ENCODE results near the gene ATP8B4. TPM values are rescaled to one million over a fixed set of nuclear protein-coding genes. Genes with fewer than 3 reads are reported as not detected.

Gene ATP8B4
- total and polyA plus RNA-seq, 2 donors, result 3.5 to 8.3 TPM

GRCh38 chr15:49887659-49888322 lies 231.2 kb downstream of the ATP8B4 start:
- no peaks in the 10 kb centered on the region for H3K9me3 ChIP-seq (ENCODE audit: control insufficient read depth in 2 of 2, insufficient read depth in 1 of 2, low read length in 1 of 2)
- H3K4me3 ChIP-seq (ENCODE audit: low read length in 2 of 2), result no peak overlapping the region
- H3K27me3 ChIP-seq (ENCODE audit: control insufficient read depth in 2 of 2, insufficient read depth in 1 of 2, low read length in 1 of 2), result no peaks in the 10 kb centered on the region
- 95% methylated on average over 7 of the region's 7 CpGs for WGBS
- H3K36me3 ChIP-seq (ENCODE audit: control insufficient read depth in 2 of 2, insufficient read depth in 2 of 2, low read length in 1 of 2), result no peaks in the 10 kb centered on the region
- DNase-seq (ENCODE audit: low read depth in 6 of 9, low spot score in 9 of 9), result no peak
- H3K27ac ChIP-seq (ENCODE audit: low read depth in 1 of 2, low read length in 1 of 2), result no peak overlapping the region
- H3K4me1 ChIP-seq (ENCODE audit: control insufficient read depth in 2 of 2, insufficient read depth in 2 of 2, low read length in 2 of 2), result no peaks in the 10 kb centered on the region

- Histone ChIP-seq H3K4me3 (ENCODE audit: low read length in 2 of 2) (no peak overlapping the region), H3K27ac (ENCODE audit: low read depth in 1 of 2, low read length in 1 of 2) (no peak overlapping the region), H3K9me3 (ENCODE audit: control insufficient read depth in 2 of 2, insufficient read depth in 1 of 2, low read length in 1 of 2) (no peaks in the 10 kb centered on the region), H3K36me3 (ENCODE audit: control insufficient read depth in 2 of 2, insufficient read depth in 2 of 2, low read length in 1 of 2) (no peaks in the 10 kb centered on the region), H3K27me3 (ENCODE audit: control insufficient read depth in 2 of 2, insufficient read depth in 1 of 2, low read length in 1 of 2) (no peaks in the 10 kb centered on the region), H3K4me1 (ENCODE audit: control insufficient read depth in 2 of 2, insufficient read depth in 2 of 2, low read length in 2 of 2) (peaks cover 0 to 4% of the 10 kb centered on the region in 2 donors)
- DNase-seq (ENCODE audit: low read depth in 6 of 9, low spot score in 9 of 9), result no peak
- 93% methylated on average over 4 of the region's 4 CpGs for WGBS
Observed at GRCh38 chr15:49883121-49883520, 235.9 kb downstream of the ATP8B4 start.

- H3K27ac ChIP-seq (ENCODE audit: low read depth in 1 of 2, low read length in 1 of 2), result no peak overlapping the region
- 98% methylated on average over 5 of the region's 5 CpGs for WGBS
- DNase-seq (ENCODE audit: low read depth in 6 of 9, low spot score in 9 of 9), result no peak
- H3K9me3 ChIP-seq (ENCODE audit: control insufficient read depth in 2 of 2, insufficient read depth in 1 of 2, low read length in 1 of 2), result no peaks in the 10 kb centered on the region
- H3K4me1 ChIP-seq (ENCODE audit: control insufficient read depth in 2 of 2, insufficient read depth in 2 of 2, low read length in 2 of 2), result peaks cover 0 to 7% of the 10 kb centered on the region in 2 donors
- H3K36me3 ChIP-seq (ENCODE audit: control insufficient read depth in 2 of 2, insufficient read depth in 2 of 2, low read length in 1 of 2), result no peaks in the 10 kb centered on the region
- no peaks in the 10 kb centered on the region for H3K27me3 ChIP-seq (ENCODE audit: control insufficient read depth in 2 of 2, insufficient read depth in 1 of 2, low read length in 1 of 2)
- no peak overlapping the region for H3K4me3 ChIP-seq (ENCODE audit: low read length in 2 of 2)
Observed at GRCh38 chr15:49881866-49882265, 237.2 kb downstream of the ATP8B4 start.

DNA sequence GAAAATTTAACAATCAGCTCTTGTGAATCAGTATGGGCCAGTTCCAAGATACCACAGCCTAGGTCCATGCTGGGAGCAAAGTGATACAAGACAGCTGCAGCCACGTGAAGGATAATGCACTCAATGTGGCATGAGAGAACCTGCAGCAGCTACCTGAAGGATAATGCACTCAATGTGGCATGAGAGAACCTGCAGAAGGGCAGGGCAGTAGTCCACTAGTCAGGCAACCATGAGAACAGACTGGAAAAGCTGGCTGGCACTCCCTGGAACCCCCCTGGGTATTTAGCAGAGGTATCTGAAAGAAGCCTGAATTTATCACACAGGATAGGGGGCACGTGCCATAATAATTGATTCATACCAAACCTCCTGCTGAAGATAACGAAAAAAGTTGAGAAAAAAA lies 237.6 kb downstream of the ATP8B4 start:
- no peak overlapping the region for H3K4me3 ChIP-seq (ENCODE audit: low read length in 2 of 2)
- H3K4me1 ChIP-seq (ENCODE audit: control insufficient read depth in 2 of 2, insufficient read depth in 2 of 2, low read length in 2 of 2), result peaks cover 0 to 7% of the 10 kb centered on the region in 2 donors
- H3K27me3 ChIP-seq (ENCODE audit: control insufficient read depth in 2 of 2, insufficient read depth in 1 of 2, low read length in 1 of 2), result no peaks in the 10 kb centered on the region
- DNase-seq (ENCODE audit: low read depth in 6 of 9, low spot score in 9 of 9), result no peak
- WGBS, result 95% methylated on average over 3 of the region's 3 CpGs
- H3K36me3 ChIP-seq (ENCODE audit: control insufficient read depth in 2 of 2, insufficient read depth in 2 of 2, low read length in 1 of 2), result no peaks in the 10 kb centered on the region
- H3K9me3 ChIP-seq (ENCODE audit: control insufficient read depth in 2 of 2, insufficient read depth in 1 of 2, low read length in 1 of 2), result no peaks in the 10 kb centered on the region
- no peak overlapping the region for H3K27ac ChIP-seq (ENCODE audit: low read depth in 1 of 2, low read length in 1 of 2)

DNA sequence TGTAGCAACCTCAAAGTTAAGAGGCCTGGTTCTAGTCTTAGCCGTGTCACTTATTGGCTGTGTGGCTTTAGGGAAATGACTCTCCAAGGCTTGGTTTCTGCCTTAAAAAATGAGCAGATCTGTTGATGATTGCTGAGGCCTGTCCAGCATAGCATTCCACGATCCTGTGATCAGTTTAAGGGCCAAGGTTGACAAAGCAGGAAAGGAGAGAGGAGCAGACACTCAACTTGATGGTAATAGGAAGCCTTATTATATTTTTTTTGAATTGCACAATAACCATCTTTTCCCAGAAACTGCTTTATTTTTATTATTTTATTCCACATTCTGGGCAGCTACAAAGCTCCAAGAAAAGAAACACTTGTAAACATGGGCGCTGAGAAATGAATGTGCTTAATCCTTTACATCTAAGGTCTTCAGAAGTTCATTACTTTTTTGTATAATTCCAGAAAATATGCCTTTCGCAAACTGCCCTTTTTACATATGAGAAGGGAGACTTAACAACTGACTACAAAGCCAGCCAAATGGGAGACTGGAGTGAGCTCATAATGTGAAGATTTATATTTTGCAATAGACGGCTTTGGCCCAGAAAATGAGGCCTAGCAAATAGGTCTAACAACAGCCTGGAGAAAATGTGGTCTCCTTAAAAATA lies 241.0 kb downstream of the ATP8B4 start:
- no peaks in the 10 kb centered on the region for H3K9me3 ChIP-seq (ENCODE audit: control insufficient read depth in 2 of 2, insufficient read depth in 1 of 2, low read length in 1 of 2)
- no peaks in the 10 kb centered on the region for H3K36me3 ChIP-seq (ENCODE audit: control insufficient read depth in 2 of 2, insufficient read depth in 2 of 2, low read length in 1 of 2)
- H3K4me1 ChIP-seq (ENCODE audit: control insufficient read depth in 2 of 2, insufficient read depth in 2 of 2, low read length in 2 of 2), result peaks cover 0 to 7% of the 10 kb centered on the region in 2 donors
- H3K27ac ChIP-seq (ENCODE audit: low read depth in 1 of 2, low read length in 1 of 2), result peak overlapping the region; percentile 5 to 57
- no peaks in the 10 kb centered on the region for H3K27me3 ChIP-seq (ENCODE audit: control insufficient read depth in 2 of 2, insufficient read depth in 1 of 2, low read length in 1 of 2)
- WGBS, result 95% methylated on average over 5 of the region's 5 CpGs
- H3K4me3 ChIP-seq (ENCODE audit: low read length in 2 of 2), result no peak overlapping the region
- DNase-seq (ENCODE audit: low read depth in 6 of 9, low spot score in 9 of 9), result no peak

DNA sequence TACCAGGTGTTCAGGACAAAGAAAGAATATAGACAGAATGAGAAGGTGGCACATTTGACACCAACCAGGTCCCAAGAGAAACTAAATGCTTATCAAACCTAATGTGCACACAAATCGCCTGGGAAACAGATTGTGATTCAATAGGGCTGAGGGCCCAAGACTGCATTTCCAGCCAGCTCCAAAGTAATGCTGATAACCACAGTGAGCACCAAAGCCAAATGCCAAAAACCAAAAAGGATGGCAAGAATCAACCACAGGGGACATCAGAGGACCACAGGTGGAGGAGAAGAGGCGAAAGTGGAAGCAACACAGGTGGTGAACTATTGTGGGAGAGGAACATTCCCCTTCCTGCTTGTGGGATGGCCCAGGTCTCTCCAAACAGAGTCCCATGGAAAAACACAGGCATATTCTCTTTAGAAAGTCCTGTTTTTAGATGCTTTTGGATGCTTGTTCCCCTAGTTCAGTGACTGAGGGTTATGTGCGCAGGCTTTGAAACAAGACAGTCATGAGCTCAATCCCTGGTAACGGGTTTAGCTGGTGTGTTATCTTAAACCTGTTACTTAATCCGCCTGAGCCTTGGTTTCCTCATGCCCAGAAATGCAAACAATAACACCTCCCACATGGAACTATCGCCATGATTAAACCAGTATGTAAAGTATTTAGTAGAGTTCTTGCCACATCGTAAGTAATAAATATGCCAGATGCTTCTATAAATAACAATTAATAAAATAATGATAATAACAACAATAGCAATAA lies 241.7 kb downstream of the ATP8B4 start:
- DNase-seq (ENCODE audit: low read depth in 6 of 9, low spot score in 9 of 9), result no peak
- Histone ChIP-seq H3K4me3 (ENCODE audit: low read length in 2 of 2) (no peak overlapping the region), H3K36me3 (ENCODE audit: control insufficient read depth in 2 of 2, insufficient read depth in 2 of 2, low read length in 1 of 2) (no peaks in the 10 kb centered on the region), H3K27me3 (ENCODE audit: control insufficient read depth in 2 of 2, insufficient read depth in 1 of 2, low read length in 1 of 2) (no peaks in the 10 kb centered on the region), H3K4me1 (ENCODE audit: control insufficient read depth in 2 of 2, insufficient read depth in 2 of 2, low read length in 2 of 2) (peaks cover 0 to 7% of the 10 kb centered on the region in 2 donors), H3K9me3 (ENCODE audit: control insufficient read depth in 2 of 2, insufficient read depth in 1 of 2, low read length in 1 of 2) (no peaks in the 10 kb centered on the region), H3K27ac (ENCODE audit: low read depth in 1 of 2, low read length in 1 of 2) (peak overlapping the region in 1 of 2 donors; percentile 72)
- WGBS, result 95% methylated on average over 7 of the region's 7 CpGs

GRCh38 chr15:49876401-49877038 lies 242.5 kb downstream of the ATP8B4 start:
- H3K4me3 ChIP-seq (ENCODE audit: low read length in 2 of 2), result no peak overlapping the region
- H3K36me3 ChIP-seq (ENCODE audit: control insufficient read depth in 2 of 2, insufficient read depth in 2 of 2, low read length in 1 of 2), result no peaks in the 10 kb centered on the region
- 92% methylated on average over 5 of the region's 5 CpGs for WGBS
- peaks cover 0 to 7% of the 10 kb centered on the region in 2 donors for H3K4me1 ChIP-seq (ENCODE audit: control insufficient read depth in 2 of 2, insufficient read depth in 2 of 2, low read length in 2 of 2)
- H3K27ac ChIP-seq (ENCODE audit: low read depth in 1 of 2, low read length in 1 of 2), result peak overlapping the region; percentile 13 to 48
- H3K27me3 ChIP-seq (ENCODE audit: control insufficient read depth in 2 of 2, insufficient read depth in 1 of 2, low read length in 1 of 2), result no peaks in the 10 kb centered on the region
- DNase-seq (ENCODE audit: low read depth in 6 of 9, low spot score in 9 of 9), result no peak
- H3K9me3 ChIP-seq (ENCODE audit: control insufficient read depth in 2 of 2, insufficient read depth in 1 of 2, low read length in 1 of 2), result no peaks in the 10 kb centered on the region

- Histone ChIP-seq H3K27me3 (ENCODE audit: control insufficient read depth in 2 of 2, insufficient read depth in 1 of 2, low read length in 1 of 2) (no peaks in the 10 kb centered on the region), H3K9me3 (ENCODE audit: control insufficient read depth in 2 of 2, insufficient read depth in 1 of 2, low read length in 1 of 2) (no peaks in the 10 kb centered on the region), H3K27ac (ENCODE audit: low read depth in 1 of 2, low read length in 1 of 2) (no peak overlapping the region), H3K4me3 (ENCODE audit: low read length in 2 of 2) (no peak overlapping the region), H3K36me3 (ENCODE audit: control insufficient read depth in 2 of 2, insufficient read depth in 2 of 2, low read length in 1 of 2) (no peaks in the 10 kb centered on the region), H3K4me1 (ENCODE audit: control insufficient read depth in 2 of 2, insufficient read depth in 2 of 2, low read length in 2 of 2) (peaks cover 0 to 7% of the 10 kb centered on the region in 2 donors)
- 96% methylated on average over 2 of the region's 2 CpGs for WGBS
- no peak for DNase-seq (ENCODE audit: low read depth in 6 of 9, low spot score in 9 of 9)
Observed at GRCh38 chr15:49875392-49875791, 243.6 kb downstream of the ATP8B4 start.

- Histone ChIP-seq H3K27me3 (ENCODE audit: control insufficient read depth in 2 of 2, insufficient read depth in 1 of 2, low read length in 1 of 2) (no peaks in the 10 kb centered on the region), H3K4me3 (ENCODE audit: low read length in 2 of 2) (no peak overlapping the region), H3K9me3 (ENCODE audit: control insufficient read depth in 2 of 2, insufficient read depth in 1 of 2, low read length in 1 of 2) (no peaks in the 10 kb centered on the region), H3K27ac (ENCODE audit: low read depth in 1 of 2, low read length in 1 of 2) (no peak overlapping the region), H3K4me1 (ENCODE audit: control insufficient read depth in 2 of 2, insufficient read depth in 2 of 2, low read length in 2 of 2) (no peaks in the 10 kb centered on the region), H3K36me3 (ENCODE audit: control insufficient read depth in 2 of 2, insufficient read depth in 2 of 2, low read length in 1 of 2) (no peaks in the 10 kb centered on the region)
- DNase-seq (ENCODE audit: low read depth in 6 of 9, low spot score in 9 of 9), result no peak
Observed at GRCh38 chr15:49870472-49870871, 248.6 kb downstream of the ATP8B4 start.
